Measurements from ENCODE around the gene KLHL11.
A peak's percentile ranks its signal among the peaks of the same experiment; 100 is the strongest.

KLHL11 gene

DNA sequence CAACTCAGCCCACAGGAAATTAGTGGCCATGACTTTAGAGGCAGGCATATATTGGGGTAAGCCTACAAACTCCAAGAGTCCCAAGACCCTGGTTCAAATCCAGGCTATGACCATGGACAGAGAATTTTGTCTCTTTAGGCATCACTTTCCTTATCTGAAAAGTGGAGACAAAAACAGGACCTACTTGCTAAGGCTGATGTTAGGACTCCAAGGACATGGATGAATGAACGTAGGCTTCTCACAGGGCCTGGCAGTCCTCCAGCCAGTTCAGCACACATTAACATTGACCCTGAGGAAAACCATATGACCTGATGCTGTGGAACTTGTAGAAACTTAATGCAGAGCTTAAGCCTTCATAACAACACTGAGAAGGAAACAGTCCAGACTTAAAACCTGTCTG lies 51.0 kb downstream of the KLHL11 start:
- peaks cover 17% of the 10 kb centered on the region for H3K4me1 Mint-ChIP-seq
- H3K9me3 Mint-ChIP-seq, result no peaks in the 10 kb centered on the region
- DNase-seq, result no peak
- H3K36me3 Mint-ChIP-seq, result no peaks in the 10 kb centered on the region
- CTCF ChIA-PET, result no interaction called here
- H3K27ac Mint-ChIP-seq, result no peak overlapping the region
- peaks cover 47% of the 10 kb centered on the region for H3K27me3 Mint-ChIP-seq
- H3K4me3 Mint-ChIP-seq, result no peak overlapping the region

DNA sequence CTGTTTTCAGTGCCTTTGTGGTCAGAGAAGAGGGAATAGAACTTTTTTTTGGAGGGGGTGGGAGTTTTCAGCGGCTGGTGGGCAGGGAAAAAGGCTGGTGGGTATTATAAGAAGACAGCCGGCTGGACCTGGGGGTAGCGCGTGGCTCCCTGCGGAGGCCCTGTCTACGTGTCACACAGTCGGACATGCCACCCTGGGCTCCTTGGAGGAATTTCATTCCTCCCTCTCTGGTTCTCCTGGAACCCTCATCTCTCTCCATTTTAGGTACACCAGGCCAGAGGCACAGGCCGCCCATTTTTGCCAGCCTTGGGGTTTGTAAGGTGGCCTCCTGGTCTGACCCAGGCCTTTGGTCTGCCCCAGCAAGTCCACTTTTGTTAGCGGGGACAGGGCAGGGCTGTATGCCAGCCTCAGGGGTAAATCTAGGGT lies 51.5 kb downstream of the KLHL11 start:
- peaks cover 17% of the 10 kb centered on the region for H3K4me1 Mint-ChIP-seq
- no peaks in the 10 kb centered on the region for H3K9me3 Mint-ChIP-seq
- CTCF ChIA-PET, result no interaction called here
- no peak overlapping the region for H3K27ac Mint-ChIP-seq
- H3K36me3 Mint-ChIP-seq, result no peaks in the 10 kb centered on the region
- peak overlapping the region; percentile 43 for H3K4me3 Mint-ChIP-seq
- DNase-seq, result no peak
- peaks cover 49% of the 10 kb centered on the region for H3K27me3 Mint-ChIP-seq

DNA sequence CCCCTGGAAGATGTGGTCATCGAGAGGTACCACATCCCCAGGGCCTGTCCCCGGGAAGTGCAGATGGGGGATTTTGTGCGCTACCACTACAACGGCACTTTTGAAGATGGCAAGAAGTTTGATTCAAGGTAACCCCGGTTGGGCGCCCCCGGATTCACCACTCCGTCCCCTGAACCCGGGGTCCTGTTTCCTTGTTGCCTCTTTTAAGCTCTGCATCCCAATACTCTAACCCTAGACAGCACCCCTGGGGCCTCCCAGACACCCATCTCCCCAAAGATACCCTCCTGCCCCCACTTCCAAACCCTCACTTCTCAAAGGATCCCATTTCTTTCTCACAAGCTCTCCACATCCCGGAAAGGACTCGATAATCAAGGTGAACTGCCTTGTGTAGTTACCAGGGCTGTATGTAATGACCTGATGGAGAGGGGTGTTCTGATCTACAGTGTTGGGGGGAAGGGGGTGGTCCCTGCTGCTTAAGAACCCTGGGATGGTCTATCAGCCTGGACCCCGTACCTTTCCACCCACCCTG lies 52.0 kb downstream of the KLHL11 start:
- Mint-ChIP-seq H3K4me3 (peak overlapping the region; percentile 46), H3K27me3 (peaks cover 50% of the 10 kb centered on the region), H3K27ac (no peak overlapping the region), H3K36me3 (no peaks in the 10 kb centered on the region), H3K4me1 (peaks cover 17% of the 10 kb centered on the region), H3K9me3 (no peaks in the 10 kb centered on the region)
- DNase-seq, result no peak
- CTCF ChIA-PET, result no interaction called here

DNA sequence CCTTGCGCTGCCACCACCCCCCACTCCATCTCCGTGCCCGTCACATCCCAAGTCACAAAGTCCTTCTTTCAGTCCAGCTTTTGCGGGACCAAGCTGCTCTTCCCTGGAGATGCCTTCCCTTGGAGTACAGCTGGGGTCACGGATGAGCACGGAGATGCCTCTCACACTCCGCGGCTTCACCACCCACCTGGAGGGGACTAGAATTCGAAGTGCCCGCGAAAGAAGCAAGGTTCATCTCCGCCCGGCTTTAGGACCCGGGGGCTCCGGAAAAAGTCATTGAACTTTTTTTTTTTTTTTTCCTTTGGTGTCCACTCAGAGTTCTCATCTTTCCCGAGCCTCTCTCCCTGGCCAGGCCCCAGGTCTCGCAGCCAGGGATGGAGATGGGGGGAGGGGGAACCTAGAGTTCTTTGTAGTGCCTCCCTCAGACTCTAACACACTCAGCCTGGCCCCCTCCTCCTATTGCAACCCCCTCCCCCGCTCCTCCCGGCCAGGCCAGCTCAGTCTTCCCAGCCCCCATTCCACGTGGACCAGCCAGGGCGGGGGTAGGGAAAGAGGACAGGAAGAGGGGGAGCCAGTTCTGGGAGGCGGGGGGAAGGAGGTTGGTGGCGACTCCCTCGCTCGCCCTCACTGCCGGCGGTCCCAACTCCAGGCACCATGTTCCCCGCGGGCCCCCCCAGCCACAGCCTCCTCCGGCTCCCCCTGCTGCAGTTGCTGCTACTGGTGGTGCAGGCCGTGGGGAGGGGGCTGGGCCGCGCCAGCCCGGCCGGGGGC lies 52.7 kb downstream of the KLHL11 start, which contains the start of gene FKBP10:
Gene FKBP10 (plus strand): TSS at position 624 of the 771 bp plus-strand sequence. CDS start 31 bp downstream, at position 655.
- peak; percentile 55 for DNase-seq
- peak within 1 kb of the TSS; percentile 77 for H3K4me3 Mint-ChIP-seq
- H3K4me1 Mint-ChIP-seq, result peaks cover 17% of the 10 kb centered on the region
- CTCF ChIA-PET, result interaction anchor here (1.6 kb wide), 1 partner anchor 11 kb away, joined by 4 read pairs; no protein-coding TSS in a partner anchor
- H3K36me3 Mint-ChIP-seq, result no peaks in the 10 kb centered on the region
- no peaks in the 10 kb centered on the region for H3K9me3 Mint-ChIP-seq
- peak within 1 kb of the TSS; percentile 79 for H3K27ac Mint-ChIP-seq
- H3K27me3 Mint-ChIP-seq, result peaks cover 50% of the 10 kb centered on the region

DNA sequence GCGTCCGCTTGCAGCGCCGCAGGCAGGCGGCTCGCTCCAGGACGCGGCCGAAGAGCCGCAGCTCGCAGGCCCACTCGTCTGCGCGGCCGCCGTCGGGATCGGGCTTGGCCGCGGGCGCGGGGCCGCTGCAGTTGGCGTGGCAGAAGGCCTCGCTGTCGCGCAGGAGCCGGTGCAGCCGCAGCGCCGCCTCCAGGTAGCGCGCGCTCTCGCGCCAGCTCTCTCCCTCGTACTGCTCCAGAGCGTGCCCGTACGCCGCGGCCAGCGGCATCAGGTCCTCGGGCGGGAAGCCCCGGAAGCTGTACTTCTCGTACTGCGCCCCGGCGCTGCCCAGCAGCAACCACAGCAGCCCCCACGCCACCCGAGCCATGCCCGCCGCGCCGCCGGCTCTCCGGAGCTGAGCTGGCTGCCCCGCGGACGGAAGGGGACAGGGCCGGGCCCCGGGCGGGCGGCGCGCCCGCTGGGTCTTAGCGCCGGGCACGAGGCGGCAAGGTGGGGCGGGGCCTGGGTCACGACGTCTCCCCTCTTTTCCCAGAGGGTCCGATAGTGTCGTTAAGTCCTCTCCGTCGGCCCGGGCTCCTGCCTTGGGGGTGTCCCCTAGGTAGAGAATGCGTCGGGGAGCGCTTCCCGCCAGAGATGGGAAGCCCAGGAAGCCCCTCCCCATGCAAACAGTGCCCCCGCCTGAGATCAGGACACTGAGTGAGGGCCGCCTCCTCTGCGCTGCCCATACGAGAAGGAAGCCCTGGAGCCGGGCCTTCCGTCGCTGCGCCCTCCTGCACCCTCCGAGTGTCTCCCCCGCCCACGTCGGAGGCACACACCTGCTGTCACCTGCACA lies 53.5 kb downstream of the KLHL11 start, which contains the start of gene P3H4:
Gene P3H4 (minus strand): TSS at position 401 of the 832 bp plus-strand sequence. CDS start 34 bp downstream, at position 367.
- CTCF ChIA-PET, result interaction anchor here (0.8 to 2.7 kb wide), 12 partner anchors 10 to 107 kb away, joined by 3 to 11 read pairs (median 4); partner anchors contain the start of genes ACLY, JUP and KLHL10
- peak within 1 kb of the TSS; percentile 77 for H3K4me3 Mint-ChIP-seq
- DNase-seq, result peak; percentile 83
- no peaks in the 10 kb centered on the region for H3K36me3 Mint-ChIP-seq
- peak within 1 kb of the TSS; percentile 79 for H3K27ac Mint-ChIP-seq
- H3K27me3 Mint-ChIP-seq, result peaks cover 50% of the 10 kb centered on the region
- no peaks in the 10 kb centered on the region for H3K9me3 Mint-ChIP-seq
- peaks cover 17% of the 10 kb centered on the region for H3K4me1 Mint-ChIP-seq

DNA sequence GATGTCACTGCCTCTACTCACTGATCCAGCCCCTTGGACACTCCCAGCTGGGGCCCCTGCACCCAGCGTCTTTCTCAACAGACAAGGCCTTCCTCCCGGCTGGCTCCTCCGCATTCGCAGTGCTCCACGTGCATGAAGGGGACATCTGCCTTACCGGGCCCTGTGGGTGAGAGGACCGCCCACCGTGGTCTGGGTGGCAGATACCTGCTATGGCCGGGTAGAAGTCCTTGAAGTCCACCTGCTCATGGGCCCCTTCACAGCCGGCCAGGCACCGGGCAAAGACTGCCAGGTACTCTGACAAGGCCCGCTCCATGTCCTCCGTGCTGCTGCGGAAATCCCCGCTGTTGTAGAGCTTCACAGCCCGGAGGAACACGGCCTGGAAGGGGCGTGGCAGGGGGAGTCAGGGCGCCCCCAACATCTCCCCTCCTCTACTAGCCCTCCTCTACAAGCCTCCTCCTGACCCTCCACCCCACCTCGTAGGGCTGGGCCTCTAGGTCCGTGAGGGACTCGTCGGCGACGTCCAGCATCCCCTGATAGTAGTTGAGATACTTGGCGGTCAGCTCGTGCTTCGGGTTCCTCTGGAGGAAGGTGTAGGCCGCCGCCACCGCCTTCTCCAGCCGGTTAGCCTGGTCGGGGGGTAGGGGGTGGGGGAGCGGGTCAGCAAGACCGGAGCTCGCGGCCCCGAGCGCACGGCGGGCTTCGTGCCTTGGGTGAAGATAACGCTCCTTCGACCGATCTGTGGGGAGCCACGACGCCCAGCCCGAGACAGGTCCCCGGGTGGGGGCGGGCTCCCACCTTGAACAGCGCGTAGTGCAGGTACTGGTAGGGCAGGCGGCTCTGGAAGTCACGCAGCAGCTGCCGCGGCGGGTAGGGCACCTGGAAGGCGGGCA lies 54.3 kb downstream of the KLHL11 start:
- CTCF ChIA-PET, result interaction anchor here (0.8 to 2.7 kb wide), 12 partner anchors 9 to 107 kb away, joined by 3 to 11 read pairs (median 4); partner anchors contain the start of genes ACLY, JUP and KLHL10
- Mint-ChIP-seq H3K4me3 (peak overlapping the region; percentile 57), H3K4me1 (peaks cover 17% of the 10 kb centered on the region), H3K27me3 (peaks cover 50% of the 10 kb centered on the region), H3K9me3 (no peaks in the 10 kb centered on the region), H3K27ac (no peak overlapping the region), H3K36me3 (no peaks in the 10 kb centered on the region)
- no peak for DNase-seq

DNA sequence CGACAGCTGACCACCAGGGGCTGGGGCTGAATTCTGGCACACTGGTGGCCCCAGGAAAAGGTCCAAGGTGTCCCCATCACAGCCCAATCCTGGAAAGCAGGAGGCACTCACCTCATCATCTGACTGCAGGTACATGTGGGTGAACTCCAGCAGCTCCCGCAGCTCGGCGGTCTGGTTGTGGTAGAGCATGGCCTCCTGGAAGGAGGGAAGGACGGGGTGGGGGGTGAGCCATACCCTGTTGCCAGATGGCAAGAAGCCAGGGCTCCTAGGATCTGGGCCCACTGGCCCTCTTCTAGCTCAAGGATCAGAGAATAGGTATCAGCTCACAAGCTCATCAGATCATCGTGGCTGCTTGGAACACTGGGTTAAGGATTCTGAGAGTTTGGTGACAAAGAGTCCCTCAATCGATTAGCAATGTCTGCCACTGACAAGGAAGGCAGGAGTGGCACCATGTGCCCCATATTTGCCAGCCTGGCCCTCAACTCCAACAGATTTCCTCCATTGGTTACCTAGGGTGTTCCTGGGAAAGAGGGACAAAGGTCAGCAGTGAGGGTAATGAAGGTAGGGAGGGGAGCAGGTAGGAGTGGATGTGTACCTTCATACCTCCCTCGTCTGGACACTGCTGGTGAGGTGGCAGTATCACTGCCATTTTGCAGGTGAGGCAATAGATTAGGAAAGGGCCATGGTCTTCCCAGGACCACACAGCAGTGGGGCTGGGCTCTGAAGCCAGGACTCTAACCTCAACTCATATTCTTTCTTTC lies 58.4 kb downstream of the KLHL11 start:
- no peak for DNase-seq
- peaks cover 32% of the 10 kb centered on the region for H3K27me3 Mint-ChIP-seq
- peaks cover 7% of the 10 kb centered on the region for H3K4me1 Mint-ChIP-seq
- CTCF ChIA-PET, result interaction anchor here (1.9 kb wide), 1 partner anchor 70 kb away, joined by 5 read pairs; no protein-coding TSS in a partner anchor
- H3K36me3 Mint-ChIP-seq, result no peaks in the 10 kb centered on the region
- H3K4me3 Mint-ChIP-seq, result no peak overlapping the region
- no peak overlapping the region for H3K27ac Mint-ChIP-seq
- no peaks in the 10 kb centered on the region for H3K9me3 Mint-ChIP-seq

Data from activated naive CD4-positive, alpha-beta T cell treated with anti-CD3 and anti-CD28 coated beads, Interleukin-2, amount 10 ng/mL, durations not matched to agents 7 days and 5 days (primary cell).